KOPT-K1 (cell line): ENCODE results near the gene PSME4.

Source experiments
- H3K27ac ChIP-seq: fragments of 200-600 bp; sonication (generic); 2 replicates; pipeline ENCODE4 v1.5.1; 2016; ENCODE audit warnings: antibody characterized with exemption, mild to moderate bottlenecking, low read depth, low read length; ENCODE audit not compliant: poor library complexity, severe bottlenecking
- H3K36me3 ChIP-seq: fragments of 200-600 bp; sonication (generic); 2 replicates; pipeline ENCODE4 v1.5.1; 2017; ENCODE audit warnings: antibody characterized with exemption, mild to moderate bottlenecking, low read length, moderate library complexity; ENCODE audit not compliant: insufficient read depth
- H3K9me3 ChIP-seq: fragments of 200-600 bp; sonication (generic); 2 replicates; pipeline ENCODE4 v1.5.1; 2017; ENCODE audit warnings: antibody characterized with exemption, low read length, mild to moderate bottlenecking; ENCODE audit not compliant: insufficient read depth, poor library complexity, severe bottlenecking

Gene PSME4

GRCh38 chr2:53881360-53881759 lies 89.4 kb downstream of the PSME4 start:
- Histone ChIP-seq H3K27ac (no peak overlapping the region), H3K9me3 (no peaks in the 10 kb centered on the region), H3K36me3 (peaks cover 94% of the 10 kb centered on the region)

- Histone ChIP-seq H3K36me3 (peaks cover 94% of the 10 kb centered on the region), H3K9me3 (no peaks in the 10 kb centered on the region), H3K27ac (no peak overlapping the region)
These were observed 90.0 kb downstream of the PSME4 start for GRCh38 chr2:53880756-53881155.

- H3K36me3 ChIP-seq: peaks cover 92% of the 10 kb centered on the region
- no peaks in the 10 kb centered on the region for H3K9me3 ChIP-seq
- no peak overlapping the region for H3K27ac ChIP-seq
These were observed 93.2 kb downstream of the PSME4 start for GRCh38 chr2:53877556-53877955.

- no peak overlapping the region for H3K27ac ChIP-seq
- no peaks in the 10 kb centered on the region for H3K9me3 ChIP-seq
- H3K36me3 ChIP-seq: peaks cover 92% of the 10 kb centered on the region
These were observed 93.7 kb downstream of the PSME4 start for GRCh38 chr2:53877112-53877511.

GRCh38 chr2:53874401-53874950 lies 96.3 kb downstream of the PSME4 start:
- Histone ChIP-seq H3K27ac (no peak overlapping the region), H3K36me3 (peaks cover 92% of the 10 kb centered on the region), H3K9me3 (no peaks in the 10 kb centered on the region)

- Histone ChIP-seq H3K9me3 (no peaks in the 10 kb centered on the region), H3K27ac (no peak overlapping the region), H3K36me3 (peaks cover 95% of the 10 kb centered on the region)
These were observed 103.0 kb downstream of the PSME4 start for GRCh38 chr2:53867773-53868172.

GRCh38 chr2:53867169-53867568 lies 103.6 kb downstream of the PSME4 start:
- Histone ChIP-seq H3K9me3 (no peaks in the 10 kb centered on the region), H3K27ac (no peak overlapping the region), H3K36me3 (peaks cover 95% of the 10 kb centered on the region)

- Histone ChIP-seq H3K27ac (no peak overlapping the region), H3K9me3 (no peaks in the 10 kb centered on the region), H3K36me3 (peaks cover 92% of the 10 kb centered on the region)
These were observed 104.8 kb downstream of the PSME4 start for GRCh38 chr2:53865962-53866361.

- Histone ChIP-seq H3K36me3 (peaks cover 90% of the 10 kb centered on the region), H3K9me3 (no peaks in the 10 kb centered on the region), H3K27ac (no peak overlapping the region)
These were observed 105.5 kb downstream of the PSME4 start for GRCh38 chr2:53865264-53865663.

GRCh38 chr2:53863538-53864227 lies 107.1 kb downstream of the PSME4 start:
- no peak overlapping the region for H3K27ac ChIP-seq
- H3K9me3 ChIP-seq: no peaks in the 10 kb centered on the region
- peaks cover 80% of the 10 kb centered on the region for H3K36me3 ChIP-seq

GRCh38 chr2:53861824-53862223 lies 109.0 kb downstream of the PSME4 start:
- H3K27ac ChIP-seq: no peak overlapping the region
- peaks cover 70% of the 10 kb centered on the region for H3K36me3 ChIP-seq

GRCh38 chr2:53859206-53860181 lies 111.3 kb downstream of the PSME4 start, which contains the start of gene GPR75:
TSS of gene GPR75 (minus strand) at chr2:53859967. CDS start at chr2:53854756, 5,211 bp downstream.
- H3K9me3 ChIP-seq: no peaks in the 10 kb centered on the region
- peaks cover 57% of the 10 kb centered on the region for H3K36me3 ChIP-seq
- H3K27ac ChIP-seq: no peak within 1 kb of the TSS

More at GRCh38 chr2:53861824-53862223, 109.0 kb downstream of the PSME4 start:
- H3K9me3 ChIP-seq: no peaks in the 10 kb centered on the region

GRCh38 chr2:53856272-53856671 lies 114.5 kb downstream of the PSME4 start:
- no peaks in the 10 kb centered on the region for H3K9me3 ChIP-seq
- no peak overlapping the region for H3K27ac ChIP-seq
- peaks cover 49% of the 10 kb centered on the region for H3K36me3 ChIP-seq

- H3K9me3 ChIP-seq: no peaks in the 10 kb centered on the region
- peaks cover 36% of the 10 kb centered on the region for H3K36me3 ChIP-seq
- no peak overlapping the region for H3K27ac ChIP-seq
These were observed 116.1 kb downstream of the PSME4 start for GRCh38 chr2:53854678-53855077.

- peaks cover 30% of the 10 kb centered on the region; the same call in 1 of the 2 replicates for H3K36me3 ChIP-seq
- no peak overlapping the region for H3K27ac ChIP-seq
- H3K9me3 ChIP-seq: no peaks in the 10 kb centered on the region
These were observed 118.3 kb downstream of the PSME4 start for GRCh38 chr2:53852532-53852931.
